Trophoblast cell (in vitro differentiated cells and primary cell): ENCODE results near the gene UST.

Source experiments
- DNase-seq, 2 donors: peaks; one replicate each; pipeline ENCODE4 v3.0.0-alpha.2; 2016
- H2AFZ ChIP-seq: 2 replicates; pipeline ENCODE4 v1.6.1; 2013; ENCODE audit warnings: low read length, moderate library complexity, mild to moderate bottlenecking; ENCODE audit not compliant: insufficient read depth, poor library complexity
- H2AK5ac ChIP-seq: 2 replicates; pipeline ENCODE4 v1.6.1; 2013; ENCODE audit warnings: mild to moderate bottlenecking, low read length
- H2BK120ac ChIP-seq: 2 replicates; pipeline ENCODE4 v1.6.1; 2013; ENCODE audit warnings: low read length, mild to moderate bottlenecking, moderate library complexity; ENCODE audit not compliant: insufficient read depth, poor library complexity
- H2BK12ac ChIP-seq: 2 replicates; pipeline ENCODE4 v1.6.1; 2013; ENCODE audit warnings: mild to moderate bottlenecking, low read length, moderate library complexity
- H2BK5ac ChIP-seq: 2 replicates; pipeline ENCODE4 v1.6.1; 2013; ENCODE audit warnings: low read length, low read depth, moderate library complexity, mild to moderate bottlenecking; ENCODE audit not compliant: poor library complexity
- H3K14ac ChIP-seq: 2 replicates; pipeline ENCODE4 v1.6.1; 2013; ENCODE audit warnings: mild to moderate bottlenecking, low read length
- H3K18ac ChIP-seq: 2 replicates; pipeline ENCODE4 v1.6.1; 2013; ENCODE audit warnings: mild to moderate bottlenecking, low read length
- H3K23ac ChIP-seq: 2 replicates; pipeline ENCODE4 v1.6.1; 2013; ENCODE audit warnings: low read length
- H3K27ac ChIP-seq: 2 replicates; pipeline ENCODE4 v1.5.1; 2013; ENCODE audit warnings: low read depth, mild to moderate bottlenecking, inconsistent platforms, low read length, moderate library complexity
- H3K27me3 ChIP-seq: 2 replicates; pipeline ENCODE4 v1.6.1; 2013; ENCODE audit warnings: inconsistent platforms, mild to moderate bottlenecking, low read length, moderate library complexity; ENCODE audit not compliant: insufficient read depth
- H3K36me3 ChIP-seq, 2 experiments: 1 replicate in 1 of 2; 2 replicates in 1 of 2; pipeline ENCODE4 v1.6.1; 2013; ENCODE audit warnings: low read length in 2 of 2, mild to moderate bottlenecking in 2 of 2, moderate library complexity in 1 of 2; ENCODE audit not compliant: insufficient read depth in 2 of 2, control insufficient read depth in 1 of 2
- H3K4ac ChIP-seq: 2 replicates; pipeline ENCODE4 v1.6.1; 2013; ENCODE audit warnings: low read depth, mild to moderate bottlenecking, low read length, moderate library complexity
- H3K4me1 ChIP-seq, 2 experiments: 1 replicate in 1 of 2; 2 replicates in 1 of 2; pipeline ENCODE4 v1.6.1; 2013; ENCODE audit warnings: low read length in 2 of 2, mild to moderate bottlenecking in 2 of 2, moderate library complexity in 1 of 2; ENCODE audit not compliant: insufficient read depth in 2 of 2, control insufficient read depth in 1 of 2
- H3K4me2 ChIP-seq: 2 replicates; pipeline ENCODE4 v1.6.1; 2013; ENCODE audit warnings: inconsistent platforms, mild to moderate bottlenecking, low read length, moderate library complexity
- H3K4me3 ChIP-seq: 2 replicates; pipeline ENCODE4 v1.5.1; 2013; ENCODE audit warnings: mild to moderate bottlenecking, low read depth, low read length, inconsistent platforms
- H3K79me1 ChIP-seq: one replicate; pipeline ENCODE4 v1.6.1; 2013; ENCODE audit warnings: low read length
- H3K79me2 ChIP-seq: 2 replicates; pipeline ENCODE4 v1.6.1; 2013; ENCODE audit warnings: low read length, mild to moderate bottlenecking; ENCODE audit not compliant: control insufficient read depth, insufficient read depth, poor library complexity
- H3K9ac ChIP-seq: 2 replicates; pipeline ENCODE4 v1.6.1; 2013; ENCODE audit warnings: mild to moderate bottlenecking, low read length
- H3K9me3 ChIP-seq: 2 replicates; pipeline ENCODE4 v1.6.1; 2013; ENCODE audit warnings: low read depth, mild to moderate bottlenecking, control low read depth, inconsistent platforms, low read length; ENCODE audit not compliant: insufficient read depth
- H4K12ac ChIP-seq: 2 replicates; pipeline ENCODE4 v1.6.1; 2013; ENCODE audit warnings: low read depth, mild to moderate bottlenecking, low read length, moderate library complexity
- H4K8ac ChIP-seq: 2 replicates; pipeline ENCODE4 v1.6.1; 2013; ENCODE audit warnings: low read depth, mild to moderate bottlenecking, low read length, moderate library complexity
- H4K91ac ChIP-seq: one replicate; pipeline ENCODE4 v1.6.1; 2013; ENCODE audit warnings: low read depth, mild to moderate bottlenecking, low read length, moderate library complexity
- WGBS: extraction: QIAGEN DNeasy Blood & Tissue Kit; methylation state at CpG from one replicate; pipeline ENCODE4 v1.1.7; 2013; ENCODE audit warnings: missing lambda C conversion rate; ENCODE audit not compliant: insufficient read length, insufficient coverage; ENCODE audit errors: extremely low coverage; 5-methylcytosine and 5-hydroxymethylcytosine counted together

UST gene

GRCh38 chr6:149088361-149088760 is 341.5 kb downstream of the UST start:
- Histone ChIP-seq H3K4me1 (peaks cover 0 to 8% of the 10 kb centered on the region in 2 experiments), H3K79me1 (no peaks in the 10 kb centered on the region), H3K23ac (no peak overlapping the region), H3K9me3 (no peaks in the 10 kb centered on the region), H4K91ac (no peak overlapping the region), H2AK5ac (no peak overlapping the region), H3K27me3 (no peaks in the 10 kb centered on the region), H3K4ac (no peak overlapping the region), H3K4me3 (no peak overlapping the region), H3K4me2 (no peak overlapping the region), H3K36me3 (no peaks in the 10 kb centered on the region), H3K14ac (no peak overlapping the region), H4K8ac (no peak overlapping the region), H3K9ac (no peak overlapping the region), H3K27ac (no peak overlapping the region), H2BK120ac (no peak overlapping the region), H4K12ac (no peak overlapping the region), H2AFZ (no peak overlapping the region), H3K79me2 (no peaks in the 10 kb centered on the region), H3K18ac (no peak overlapping the region), H2BK5ac (no peak overlapping the region), H2BK12ac (no peak overlapping the region)
- WGBS = no CpG with 5 or more reads among the region's 9 CpGs
- peak; percentile 75 to 85 for DNase-seq

- H3K27ac ChIP-seq = no peak overlapping the region
- no CpG with 5 or more reads among the region's 8 CpGs for WGBS
Observed at GRCh38 chr6:149089510-149089909, 342.7 kb downstream of the UST start.

GRCh38 chr6:149090937-149091336 is 344.1 kb downstream of the UST start:
- no peak overlapping the region for H3K18ac ChIP-seq
- H4K91ac ChIP-seq = no peak overlapping the region
- no peak overlapping the region for H2BK5ac ChIP-seq
- H3K23ac ChIP-seq = no peak overlapping the region
- no peaks in the 10 kb centered on the region for H3K79me1 ChIP-seq
- no peaks in the 10 kb centered on the region for H3K27me3 ChIP-seq
- H2BK12ac ChIP-seq = no peak overlapping the region
- WGBS = no CpG with 5 or more reads among the region's 4 CpGs
- no peak overlapping the region for H2BK120ac ChIP-seq
- DNase-seq = no peak
- no peak overlapping the region for H3K4me3 ChIP-seq
- no peak overlapping the region for H4K12ac ChIP-seq
- H3K9me3 ChIP-seq = no peaks in the 10 kb centered on the region
- no peaks in the 10 kb centered on the region for H3K36me3 ChIP-seq
- H4K8ac ChIP-seq = no peak overlapping the region
- H3K9ac ChIP-seq = no peak overlapping the region
- H3K27ac ChIP-seq = no peak overlapping the region
- peaks cover 4 to 9% of the 10 kb centered on the region in 2 experiments for H3K4me1 ChIP-seq
- no peak overlapping the region for H3K14ac ChIP-seq
- H3K79me2 ChIP-seq = no peaks in the 10 kb centered on the region
- no peak overlapping the region for H3K4me2 ChIP-seq
- H2AK5ac ChIP-seq = no peak overlapping the region
- H3K4ac ChIP-seq = no peak overlapping the region
- H2AFZ ChIP-seq = no peak overlapping the region

More at GRCh38 chr6:149089510-149089909, 342.7 kb downstream of the UST start:
- no peak overlapping the region for H3K4me3 ChIP-seq
- H2AFZ ChIP-seq = no peak overlapping the region
- no peak overlapping the region for H3K9ac ChIP-seq
- H3K9me3 ChIP-seq = no peaks in the 10 kb centered on the region
- H3K36me3 ChIP-seq = no peaks in the 10 kb centered on the region
- no peak overlapping the region for H4K12ac ChIP-seq
- no peak overlapping the region for H2BK120ac ChIP-seq
- no peak overlapping the region for H3K4me2 ChIP-seq
- DNase-seq = no peak
- no peak overlapping the region for H4K8ac ChIP-seq
- no peak overlapping the region for H2AK5ac ChIP-seq
- no peak overlapping the region for H3K23ac ChIP-seq
- H2BK5ac ChIP-seq = no peak overlapping the region
- no peaks in the 10 kb centered on the region for H3K79me1 ChIP-seq
- H3K14ac ChIP-seq = no peak overlapping the region
- no peak overlapping the region for H3K4ac ChIP-seq
- H3K18ac ChIP-seq = no peak overlapping the region
- H3K4me1 ChIP-seq = peaks cover 4 to 9% of the 10 kb centered on the region in 2 experiments
- H3K27me3 ChIP-seq = no peaks in the 10 kb centered on the region
- no peak overlapping the region for H4K91ac ChIP-seq
- no peaks in the 10 kb centered on the region for H3K79me2 ChIP-seq
- H2BK12ac ChIP-seq = no peak overlapping the region

- Histone ChIP-seq H4K12ac (no peak overlapping the region), H3K9me3 (peaks cover 5% of the 10 kb centered on the region), H3K79me2 (no peaks in the 10 kb centered on the region), H3K9ac (no peak overlapping the region), H3K4me3 (no peak overlapping the region), H3K79me1 (no peaks in the 10 kb centered on the region), H2AFZ (no peak overlapping the region), H3K36me3 (no peaks in the 10 kb centered on the region), H3K18ac (no peak overlapping the region), H2BK12ac (no peak overlapping the region), H4K8ac (no peak overlapping the region), H3K14ac (no peak overlapping the region), H2AK5ac (no peak overlapping the region), H2BK120ac (no peak overlapping the region), H4K91ac (no peak overlapping the region), H3K4me1 (peaks cover 4 to 6% of the 10 kb centered on the region in 2 experiments), H3K23ac (no peak overlapping the region), H3K4me2 (no peak overlapping the region), H3K4ac (no peak overlapping the region), H3K27ac (no peak overlapping the region), H2BK5ac (no peak overlapping the region), H3K27me3 (no peaks in the 10 kb centered on the region)
- WGBS = no CpG with 5 or more reads among the region's 3 CpGs
- peak in 1 of 2 donors; percentile 13 for DNase-seq
Observed at GRCh38 chr6:149093643-149094042, 346.8 kb downstream of the UST start.
